ENCODE data around the gene CIPC. TPM values are rescaled to one million over a fixed set of nuclear protein-coding genes. Genes with fewer than 3 reads are reported as not detected.

CIPC gene
- total RNA-seq, 1 donor from 2014 or later, result 11.5 TPM

- Mint-ChIP-seq H3K4me3 (no peak overlapping the region), H3K4me1 (ENCODE audit: low read depth) (no peaks in the 10 kb centered on the region), H3K27me3 (ENCODE audit: insufficient read depth) (no peaks in the 10 kb centered on the region), H3K27ac (no peak overlapping the region), H3K9me3 (no peaks in the 10 kb centered on the region), H3K36me3 (ENCODE audit: low read depth) (peaks cover 28% of the 10 kb centered on the region)
- no peak for DNase-seq (ENCODE audit: low spot score)
- intact Hi-C loops (cut with micrococcal nuclease), result no loop called here
These were observed 13.0 kb downstream of the CIPC start for GRCh38 chr14:77111021-77111420.

DNA sequence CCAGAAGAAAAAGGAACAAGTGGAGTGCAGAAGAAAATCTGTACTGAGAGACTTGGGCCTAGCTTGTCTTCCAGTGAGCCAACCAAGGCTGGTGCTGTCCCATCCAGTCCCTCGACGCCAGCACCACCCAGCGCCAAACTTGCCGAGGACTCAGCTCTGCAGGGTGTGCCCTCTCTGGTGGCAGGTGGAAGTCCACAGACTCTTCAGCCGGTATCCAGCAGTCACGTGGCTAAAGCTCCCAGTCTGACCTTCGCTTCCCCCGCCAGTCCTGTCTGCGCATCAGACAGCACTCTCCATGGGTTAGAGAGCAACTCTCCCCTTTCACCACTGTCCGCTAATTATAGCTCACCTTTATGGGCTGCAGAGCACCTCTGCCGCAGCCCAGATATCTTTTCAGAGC, 15.6 kb downstream of the CIPC start:
- Mint-ChIP-seq H3K36me3 (ENCODE audit: low read depth) (peaks cover 21% of the 10 kb centered on the region), H3K4me3 (no peak overlapping the region), H3K9me3 (no peaks in the 10 kb centered on the region), H3K27ac (no peak overlapping the region), H3K27me3 (ENCODE audit: insufficient read depth) (no peaks in the 10 kb centered on the region), H3K4me1 (ENCODE audit: low read depth) (no peaks in the 10 kb centered on the region)
- no peak for DNase-seq (ENCODE audit: low spot score)
- intact Hi-C loops (cut with micrococcal nuclease), result no loop called here

- Mint-ChIP-seq H3K4me3 (no peak overlapping the region), H3K36me3 (ENCODE audit: low read depth) (peaks cover 17% of the 10 kb centered on the region), H3K27me3 (ENCODE audit: insufficient read depth) (no peaks in the 10 kb centered on the region), H3K4me1 (ENCODE audit: low read depth) (no peaks in the 10 kb centered on the region), H3K27ac (no peak overlapping the region), H3K9me3 (no peaks in the 10 kb centered on the region)
- intact Hi-C loops (cut with micrococcal nuclease), result no loop called here
- DNase-seq (ENCODE audit: low spot score), result no peak
These were observed 16.6 kb downstream of the CIPC start for GRCh38 chr14:77114609-77115008.

- H3K4me3 Mint-ChIP-seq, result no peak overlapping the region
- no peaks in the 10 kb centered on the region for H3K9me3 Mint-ChIP-seq
- peaks cover 9% of the 10 kb centered on the region for H3K4me1 Mint-ChIP-seq (ENCODE audit: low read depth)
- H3K36me3 Mint-ChIP-seq (ENCODE audit: low read depth), result peaks cover 14% of the 10 kb centered on the region
- no peaks in the 10 kb centered on the region for H3K27me3 Mint-ChIP-seq (ENCODE audit: insufficient read depth)
- no peak for DNase-seq (ENCODE audit: low spot score)
- no peak overlapping the region for H3K27ac Mint-ChIP-seq
- intact Hi-C loops (cut with micrococcal nuclease), result no loop called here
These were observed 18.2 kb downstream of the CIPC start for GRCh38 chr14:77116172-77116817.

- H3K36me3 Mint-ChIP-seq (ENCODE audit: low read depth), result peaks cover 6% of the 10 kb centered on the region
- no peak overlapping the region for H3K4me3 Mint-ChIP-seq
- no peaks in the 10 kb centered on the region for H3K9me3 Mint-ChIP-seq
- peaks cover 22% of the 10 kb centered on the region for H3K4me1 Mint-ChIP-seq (ENCODE audit: low read depth)
- H3K27ac Mint-ChIP-seq, result no peak overlapping the region
- intact Hi-C loops (cut with micrococcal nuclease), result no loop called here
- peaks cover 8% of the 10 kb centered on the region for H3K27me3 Mint-ChIP-seq (ENCODE audit: insufficient read depth)
- no peak for DNase-seq (ENCODE audit: low spot score)
These were observed 21.8 kb downstream of the CIPC start for GRCh38 chr14:77119851-77120250.

DNA sequence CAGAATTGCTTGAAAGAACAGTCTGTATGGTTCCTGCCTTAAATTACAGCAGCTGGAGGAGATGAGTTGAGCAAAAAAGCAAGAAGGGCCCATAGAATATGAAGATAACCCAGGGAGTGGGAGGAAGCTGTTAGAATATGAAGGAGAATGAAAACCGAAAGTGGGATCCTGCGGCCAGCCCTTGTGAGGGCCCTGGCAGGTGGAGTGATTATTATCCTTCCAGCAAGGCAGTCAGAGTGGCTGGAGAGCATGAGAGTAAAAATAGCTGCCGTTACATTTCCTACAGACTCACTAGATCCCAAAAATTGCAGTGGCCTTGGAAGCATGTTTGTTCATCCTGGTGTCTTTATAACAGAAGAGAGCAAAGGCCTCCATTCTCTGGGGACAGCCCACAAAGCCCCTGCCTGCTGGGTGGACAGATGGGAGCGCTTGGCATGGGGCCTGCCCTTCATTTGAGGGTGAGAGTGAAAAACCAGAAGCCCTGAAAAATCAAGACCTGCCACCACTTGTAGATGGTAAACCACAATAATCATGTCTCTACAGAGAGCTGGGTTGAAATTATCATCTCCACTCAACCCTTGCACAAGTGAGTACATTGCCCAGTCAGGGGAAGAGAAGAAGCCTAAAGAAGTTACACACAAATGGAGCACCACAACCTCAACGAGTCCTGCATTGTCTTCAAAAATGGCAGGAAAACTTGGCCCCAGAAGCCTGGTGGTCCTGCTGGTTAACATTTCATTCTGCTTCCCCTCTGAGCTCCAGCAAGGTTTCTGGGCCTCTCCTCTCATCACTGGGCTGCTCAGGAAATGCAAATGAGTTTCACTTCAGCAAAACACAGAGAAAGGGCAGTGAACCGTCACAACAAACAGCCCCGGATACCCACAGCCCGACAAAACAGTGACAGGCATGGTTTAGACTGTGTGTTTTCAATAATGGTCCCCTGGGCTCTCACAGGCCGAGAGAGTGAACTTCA, 23.0 kb downstream of the CIPC start:
- intact Hi-C loops (cut with micrococcal nuclease), result no loop called here
- Mint-ChIP-seq H3K27me3 (ENCODE audit: insufficient read depth) (peaks cover 15% of the 10 kb centered on the region), H3K4me3 (peak overlapping the region; percentile 8), H3K4me1 (ENCODE audit: low read depth) (peaks cover 22% of the 10 kb centered on the region), H3K9me3 (no peaks in the 10 kb centered on the region), H3K36me3 (ENCODE audit: low read depth) (peaks cover 5% of the 10 kb centered on the region), H3K27ac (peak overlapping the region; percentile 64)
- DNase-seq (ENCODE audit: low spot score), result peak; percentile 12

DNA sequence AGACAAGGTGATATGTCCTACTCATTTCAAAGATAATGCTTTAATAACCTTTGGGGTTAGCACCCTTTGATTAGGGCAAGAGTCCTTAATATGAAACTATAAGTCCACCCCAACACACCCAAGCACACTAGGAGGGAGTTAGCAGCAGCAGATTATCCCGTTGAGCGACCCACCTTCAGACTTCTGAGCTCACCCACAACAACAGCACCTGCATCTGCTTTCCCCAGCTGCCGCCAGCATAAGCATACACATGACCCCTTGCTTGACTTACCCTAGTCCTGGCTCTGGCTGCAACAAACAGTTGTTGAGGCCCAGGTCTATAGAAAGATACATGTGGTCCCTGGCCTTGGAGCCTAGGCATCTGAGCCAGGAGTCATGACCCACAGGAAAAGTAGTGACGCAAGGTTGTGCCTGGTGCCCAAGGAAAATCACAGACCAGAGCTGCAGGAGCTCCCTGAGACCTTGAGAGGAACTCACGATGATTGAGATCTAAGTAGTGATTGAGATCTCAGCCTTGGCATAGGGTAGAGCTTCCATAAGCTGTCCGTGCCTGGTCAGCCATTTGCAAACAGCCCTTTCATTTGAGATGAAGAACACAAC, 24.6 kb downstream of the CIPC start:
- peaks cover 22% of the 10 kb centered on the region for H3K4me1 Mint-ChIP-seq (ENCODE audit: low read depth)
- DNase-seq (ENCODE audit: low spot score), result no peak
- H3K4me3 Mint-ChIP-seq, result no peak overlapping the region
- peaks cover 27% of the 10 kb centered on the region for H3K27me3 Mint-ChIP-seq (ENCODE audit: insufficient read depth)
- no peaks in the 10 kb centered on the region for H3K9me3 Mint-ChIP-seq
- intact Hi-C loops (cut with micrococcal nuclease), result no loop called here
- no peaks in the 10 kb centered on the region for H3K36me3 Mint-ChIP-seq (ENCODE audit: low read depth)
- H3K27ac Mint-ChIP-seq, result no peak overlapping the region

- Mint-ChIP-seq H3K36me3 (ENCODE audit: low read depth) (no peaks in the 10 kb centered on the region), H3K4me1 (ENCODE audit: low read depth) (peaks cover 22% of the 10 kb centered on the region), H3K9me3 (no peaks in the 10 kb centered on the region), H3K27ac (no peak overlapping the region), H3K4me3 (peak overlapping the region; percentile 77), H3K27me3 (ENCODE audit: insufficient read depth) (peaks cover 31% of the 10 kb centered on the region)
- intact Hi-C loops (cut with micrococcal nuclease), result no loop called here
- DNase-seq (ENCODE audit: low spot score), result no peak
These were observed 25.6 kb downstream of the CIPC start for GRCh38 chr14:77123381-77124325.

DNA sequence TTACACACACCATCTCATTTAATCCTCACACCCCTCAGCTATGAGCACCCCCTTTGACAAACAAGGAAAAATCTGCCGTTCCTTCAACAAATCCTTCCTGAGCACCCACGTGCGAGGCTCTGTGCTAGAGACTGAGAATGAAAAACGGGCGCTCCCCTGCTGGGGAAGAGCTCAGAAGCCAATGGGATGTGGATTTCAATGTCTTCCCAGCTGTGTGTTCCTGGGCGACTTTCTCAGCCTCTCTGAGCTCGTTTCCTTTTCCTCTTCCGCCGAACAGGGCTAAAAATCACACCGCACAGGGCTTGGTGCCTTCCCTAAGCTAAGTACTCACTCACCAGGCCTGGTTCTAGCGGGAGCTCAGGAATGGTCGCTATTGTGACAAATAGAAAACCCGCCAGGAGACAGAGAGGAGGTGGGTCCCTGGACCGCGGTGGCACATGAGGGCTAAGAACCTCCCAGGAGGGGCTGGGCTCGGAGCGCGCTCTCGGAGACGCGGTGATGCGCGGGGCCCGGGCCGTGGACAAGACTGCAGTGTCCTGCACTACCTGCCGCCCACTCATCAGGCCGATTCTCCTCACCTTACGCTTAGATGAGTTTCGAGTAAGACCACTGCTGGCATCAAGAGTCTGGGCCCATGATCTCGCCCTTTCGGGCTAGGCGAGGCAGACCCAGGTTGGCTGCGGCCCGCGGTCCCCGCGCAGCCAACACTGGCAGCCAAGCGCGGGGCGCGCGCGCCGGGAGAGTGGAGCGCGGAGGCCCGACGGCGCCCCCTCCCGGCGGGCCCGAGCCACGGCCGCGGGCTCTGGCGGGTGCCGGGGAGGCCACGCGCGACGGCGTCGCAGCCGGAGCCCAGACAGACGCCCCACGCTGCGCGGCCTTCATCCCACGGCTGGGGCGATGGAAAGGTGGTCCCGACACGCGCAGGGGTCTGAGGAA, 26.6 kb downstream of the CIPC start:
- Mint-ChIP-seq H3K27ac (no peak overlapping the region), H3K27me3 (ENCODE audit: insufficient read depth) (peaks cover 35% of the 10 kb centered on the region), H3K4me3 (peak overlapping the region; percentile 77), H3K36me3 (ENCODE audit: low read depth) (no peaks in the 10 kb centered on the region), H3K9me3 (no peaks in the 10 kb centered on the region), H3K4me1 (ENCODE audit: low read depth) (peaks cover 22% of the 10 kb centered on the region)
- intact Hi-C loops (cut with micrococcal nuclease), result loop anchor here (1.0 kb wide), 1 partner anchor 27 kb away; no protein-coding TSS in a partner anchor
- DNase-seq (ENCODE audit: low spot score), result peak; percentile 62

DNA sequence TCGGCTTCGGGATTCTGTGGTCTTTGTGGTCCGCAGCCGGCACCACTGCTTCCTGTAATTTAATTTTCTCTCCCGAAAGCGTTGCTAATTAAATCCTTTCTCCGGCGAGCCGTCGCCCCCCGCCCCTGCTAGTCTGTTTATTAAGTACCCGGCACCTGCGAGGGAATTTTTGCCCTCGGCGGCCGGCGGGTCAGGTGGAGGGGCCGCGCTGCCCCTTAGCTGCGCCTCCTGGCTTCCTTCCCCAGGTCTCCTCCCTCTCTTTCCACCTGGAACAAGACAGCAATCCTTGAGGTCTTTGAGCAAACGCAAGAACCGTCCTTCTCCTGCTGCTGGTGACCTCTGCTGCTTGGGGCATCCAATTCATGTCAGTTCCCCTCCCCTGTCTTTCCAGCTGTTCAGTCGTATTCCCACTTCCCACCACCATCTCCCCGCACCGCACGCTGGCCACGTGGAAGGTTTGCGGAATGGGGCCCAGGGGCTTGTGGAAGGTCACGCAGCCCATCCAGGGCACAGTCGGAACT, 27.3 kb downstream of the CIPC start:
- H3K4me1 Mint-ChIP-seq (ENCODE audit: low read depth), result peaks cover 22% of the 10 kb centered on the region
- peaks cover 35% of the 10 kb centered on the region for H3K27me3 Mint-ChIP-seq (ENCODE audit: insufficient read depth)
- DNase-seq (ENCODE audit: low spot score), result no peak
- H3K4me3 Mint-ChIP-seq, result peak overlapping the region; percentile 75
- no peaks in the 10 kb centered on the region for H3K36me3 Mint-ChIP-seq (ENCODE audit: low read depth)
- no peak overlapping the region for H3K27ac Mint-ChIP-seq
- intact Hi-C loops (cut with micrococcal nuclease), result loop anchor here (1.0 kb wide), 1 partner anchor 28 kb away; no protein-coding TSS in a partner anchor
- H3K9me3 Mint-ChIP-seq, result no peaks in the 10 kb centered on the region

DNA sequence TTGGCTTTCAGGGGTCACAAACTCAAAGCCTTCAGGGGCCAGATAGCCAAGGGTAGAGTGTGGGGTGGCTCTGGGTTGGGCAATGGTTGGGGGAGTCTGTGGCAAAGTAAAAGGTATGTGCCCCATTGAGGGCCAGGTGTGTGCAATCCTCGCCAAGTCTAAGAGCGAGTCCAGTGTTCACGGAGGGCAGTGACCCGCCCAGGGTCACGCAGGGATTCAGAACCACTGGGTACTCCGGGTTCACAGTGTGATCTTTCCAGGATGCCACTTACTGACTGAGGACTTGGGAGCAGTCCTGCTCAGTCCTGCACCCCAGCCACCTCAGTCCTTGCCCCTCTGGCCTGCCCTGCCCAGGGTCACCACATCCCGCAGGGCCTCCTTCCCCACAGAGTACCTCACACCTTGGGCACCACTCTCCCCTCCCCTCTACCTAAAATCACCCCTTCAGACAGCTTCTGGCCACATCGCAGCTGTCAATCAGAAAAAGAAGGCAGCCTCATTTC, 27.8 kb downstream of the CIPC start:
- H3K27me3 Mint-ChIP-seq (ENCODE audit: insufficient read depth), result peaks cover 35% of the 10 kb centered on the region
- no peak for DNase-seq (ENCODE audit: low spot score)
- no peak overlapping the region for H3K4me3 Mint-ChIP-seq
- H3K36me3 Mint-ChIP-seq (ENCODE audit: low read depth), result no peaks in the 10 kb centered on the region
- peaks cover 17% of the 10 kb centered on the region for H3K4me1 Mint-ChIP-seq (ENCODE audit: low read depth)
- no peak overlapping the region for H3K27ac Mint-ChIP-seq
- no peaks in the 10 kb centered on the region for H3K9me3 Mint-ChIP-seq
- intact Hi-C loops (cut with micrococcal nuclease), result loop anchor here (1.0 kb wide), 1 partner anchor 29 kb away; no protein-coding TSS in a partner anchor

All from activated T-helper 1 cell treated with anti-CD3 and anti-CD28 coated beads, Interleukin-12 subunit alpha, Interleukin-12 subunit beta, Interleukin-2, Interleukin-4 antibody, amounts not matched to agents 30 ng/mL and 10 ng/mL and 1 ng/mL, durations not matched to agents 14 hours and 24 hours and 36 hours (primary cell).